ENCODE results near the gene ITGAV.

The ITGAV gene

DNA sequence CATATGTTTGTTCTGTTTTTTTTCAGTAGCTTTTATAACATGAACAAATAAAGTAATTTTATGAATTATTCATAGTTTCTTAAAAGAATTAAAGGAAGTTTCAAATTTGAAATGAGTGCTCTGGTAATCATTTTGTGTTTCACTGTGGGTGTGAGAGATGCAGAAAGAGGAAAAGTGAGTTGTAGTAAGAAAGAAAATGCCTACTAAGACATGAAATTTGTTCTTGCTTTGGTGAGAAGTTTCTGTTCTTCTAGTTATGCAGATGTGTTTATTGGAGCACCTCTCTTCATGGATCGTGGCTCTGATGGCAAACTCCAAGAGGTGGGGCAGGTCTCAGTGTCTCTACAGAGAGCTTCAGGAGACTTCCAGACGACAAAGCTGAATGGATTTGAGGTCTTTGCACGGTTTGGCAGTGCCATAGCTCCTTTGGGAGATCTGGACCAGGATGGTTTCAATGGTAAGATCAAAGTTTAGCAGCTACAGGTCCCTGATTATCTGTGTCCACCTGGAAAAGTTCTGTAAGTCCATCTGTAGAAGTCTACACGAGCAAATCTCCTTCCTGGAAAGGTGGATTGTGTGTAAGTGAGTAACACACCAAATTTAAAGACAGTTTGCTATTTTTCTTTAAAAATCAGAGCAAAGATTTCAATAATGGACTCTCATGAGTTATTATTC, 51.4 kb downstream of the ITGAV start:
- H3K9me3 ChIP-seq (ENCODE audit: insufficient read depth, low read length), result no peaks in the 10 kb centered on the region
- DNase-seq (ENCODE audit: low read depth, low spot score), result no peak
- TF ChIP-seq YY1 (IDR thresholded peaks at IDR 0.05; ENCODE audit: insufficient read depth, insufficient read length) (no peak), ZNF274 (IDR thresholded peaks at IDR 0.05; ENCODE audit: low read depth, low read length) (no peak), SUZ12 (IDR thresholded peaks at IDR 0.05; ENCODE audit: extremely low read depth, insufficient read depth, insufficient read length) (no peak)
- H3K4me1 ChIP-seq (ENCODE audit: insufficient read depth, insufficient read length), result no peaks in the 10 kb centered on the region
- H3K27me3 ChIP-seq (ENCODE audit: insufficient read depth, insufficient read length), result no peaks in the 10 kb centered on the region
- no peak overlapping the region for H3K4me3 ChIP-seq (ENCODE audit: insufficient read length, low read depth)
- H3K9ac ChIP-seq (ENCODE audit: insufficient read length, low read depth), result no peak overlapping the region
- H3K36me3 ChIP-seq (ENCODE audit: insufficient read depth, insufficient read length, low read length), result peaks cover 72% of the 10 kb centered on the region

- Histone ChIP-seq H3K9ac (ENCODE audit: insufficient read length, low read depth) (no peak overlapping the region), H3K27me3 (ENCODE audit: insufficient read depth, insufficient read length) (no peaks in the 10 kb centered on the region), H3K36me3 (ENCODE audit: insufficient read depth, insufficient read length, low read length) (peaks cover 75% of the 10 kb centered on the region), H3K4me1 (ENCODE audit: insufficient read depth, insufficient read length) (no peaks in the 10 kb centered on the region), H3K4me3 (ENCODE audit: insufficient read length, low read depth) (no peak overlapping the region), H3K9me3 (ENCODE audit: insufficient read depth, low read length) (no peaks in the 10 kb centered on the region)
- peak; percentile 6 for DNase-seq (ENCODE audit: low read depth, low spot score)
- no peak for TF ChIP-seq SUZ12 (IDR thresholded peaks at IDR 0.05; ENCODE audit: extremely low read depth, insufficient read depth, insufficient read length)
- no peak for TF ChIP-seq ZNF274 (IDR thresholded peaks at IDR 0.05; ENCODE audit: low read depth, low read length)
- TF ChIP-seq YY1 (IDR thresholded peaks at IDR 0.05; ENCODE audit: insufficient read depth, insufficient read length), result no peak
These were observed 52.0 kb downstream of the ITGAV start for GRCh38 chr2:186641807-186642321.

DNA sequence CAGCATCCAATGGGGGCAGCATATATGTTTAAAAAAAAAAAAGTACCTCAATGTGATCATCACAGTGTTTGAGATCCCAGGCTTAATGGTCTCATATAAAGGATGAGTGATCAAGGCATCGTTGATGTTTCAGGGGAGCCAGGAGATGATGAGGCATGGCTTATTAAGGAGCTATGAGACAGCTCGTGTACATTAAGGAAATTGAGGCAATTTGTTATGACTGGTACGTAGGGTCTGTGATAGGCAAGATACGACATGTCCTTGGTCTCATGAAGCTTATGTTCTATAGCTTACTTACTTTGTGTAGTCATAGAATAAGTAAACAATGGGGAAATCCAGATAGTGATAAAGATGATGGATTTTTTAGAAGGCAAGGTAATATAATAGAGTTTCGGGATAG, 54.9 kb downstream of the ITGAV start:
- TF ChIP-seq YY1 (IDR thresholded peaks at IDR 0.05; ENCODE audit: insufficient read depth, insufficient read length), result no peak
- TF ChIP-seq SUZ12 (IDR thresholded peaks at IDR 0.05; ENCODE audit: extremely low read depth, insufficient read depth, insufficient read length), result no peak
- no peak for TF ChIP-seq ZNF274 (IDR thresholded peaks at IDR 0.05; ENCODE audit: low read depth, low read length)
- peaks cover 70% of the 10 kb centered on the region for H3K36me3 ChIP-seq (ENCODE audit: insufficient read depth, insufficient read length, low read length)
- H3K9ac ChIP-seq (ENCODE audit: insufficient read length, low read depth), result no peak overlapping the region
- H3K27me3 ChIP-seq (ENCODE audit: insufficient read depth, insufficient read length), result no peaks in the 10 kb centered on the region
- DNase-seq (ENCODE audit: low read depth, low spot score), result no peak
- H3K4me1 ChIP-seq (ENCODE audit: insufficient read depth, insufficient read length), result no peaks in the 10 kb centered on the region
- H3K9me3 ChIP-seq (ENCODE audit: insufficient read depth, low read length), result no peaks in the 10 kb centered on the region
- no peak overlapping the region for H3K4me3 ChIP-seq (ENCODE audit: insufficient read length, low read depth)

DNA sequence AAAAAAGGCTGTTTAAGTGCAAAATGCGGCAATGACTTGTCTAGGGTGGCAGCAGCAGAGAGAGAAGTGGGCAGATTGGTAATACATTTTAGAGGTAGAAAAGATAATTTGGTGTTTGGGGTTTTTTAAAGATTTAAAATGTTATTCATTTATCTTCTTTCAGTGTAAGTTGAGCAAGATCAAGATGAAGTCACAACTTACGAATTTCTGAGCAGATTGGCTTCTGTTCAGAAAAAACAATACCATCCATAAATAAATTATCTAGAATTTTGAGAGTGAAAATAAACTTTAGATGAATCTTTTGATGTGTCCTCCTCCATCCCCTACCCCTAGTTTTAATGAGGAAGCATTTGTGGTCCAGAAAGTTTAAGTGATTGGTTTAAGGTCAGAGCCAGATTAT, 56.1 kb downstream of the ITGAV start:
- Histone ChIP-seq H3K27me3 (ENCODE audit: insufficient read depth, insufficient read length) (no peaks in the 10 kb centered on the region), H3K4me1 (ENCODE audit: insufficient read depth, insufficient read length) (no peaks in the 10 kb centered on the region), H3K9me3 (ENCODE audit: insufficient read depth, low read length) (no peaks in the 10 kb centered on the region), H3K9ac (ENCODE audit: insufficient read length, low read depth) (no peak overlapping the region), H3K36me3 (ENCODE audit: insufficient read depth, insufficient read length, low read length) (peaks cover 72% of the 10 kb centered on the region), H3K4me3 (ENCODE audit: insufficient read length, low read depth) (no peak overlapping the region)
- no peak for DNase-seq (ENCODE audit: low read depth, low spot score)
- TF ChIP-seq SUZ12 (IDR thresholded peaks at IDR 0.05; ENCODE audit: extremely low read depth, insufficient read depth, insufficient read length), result no peak
- TF ChIP-seq YY1 (IDR thresholded peaks at IDR 0.05; ENCODE audit: insufficient read depth, insufficient read length), result no peak
- no peak for TF ChIP-seq ZNF274 (IDR thresholded peaks at IDR 0.05; ENCODE audit: low read depth, low read length)

GRCh38 chr2:186648130-186648529, 58.3 kb downstream of the ITGAV start:
- Histone ChIP-seq H3K4me1 (ENCODE audit: insufficient read depth, insufficient read length) (no peaks in the 10 kb centered on the region), H3K4me3 (ENCODE audit: insufficient read length, low read depth) (no peak overlapping the region), H3K9ac (ENCODE audit: insufficient read length, low read depth) (no peak overlapping the region), H3K9me3 (ENCODE audit: insufficient read depth, low read length) (no peaks in the 10 kb centered on the region), H3K27me3 (ENCODE audit: insufficient read depth, insufficient read length) (no peaks in the 10 kb centered on the region), H3K36me3 (ENCODE audit: insufficient read depth, insufficient read length, low read length) (peaks cover 68% of the 10 kb centered on the region)
- no peak for TF ChIP-seq YY1 (IDR thresholded peaks at IDR 0.05; ENCODE audit: insufficient read depth, insufficient read length)
- TF ChIP-seq SUZ12 (IDR thresholded peaks at IDR 0.05; ENCODE audit: extremely low read depth, insufficient read depth, insufficient read length), result no peak
- no peak for TF ChIP-seq ZNF274 (IDR thresholded peaks at IDR 0.05; ENCODE audit: low read depth, low read length)
- DNase-seq (ENCODE audit: low read depth, low spot score), result no peak

- H3K4me3 ChIP-seq (ENCODE audit: insufficient read length, low read depth), result no peak overlapping the region
- TF ChIP-seq ZNF274 (IDR thresholded peaks at IDR 0.05; ENCODE audit: low read depth, low read length), result no peak
- TF ChIP-seq YY1 (IDR thresholded peaks at IDR 0.05; ENCODE audit: insufficient read depth, insufficient read length), result no peak
- TF ChIP-seq SUZ12 (IDR thresholded peaks at IDR 0.05; ENCODE audit: extremely low read depth, insufficient read depth, insufficient read length), result no peak
- no peaks in the 10 kb centered on the region for H3K27me3 ChIP-seq (ENCODE audit: insufficient read depth, insufficient read length)
- H3K4me1 ChIP-seq (ENCODE audit: insufficient read depth, insufficient read length), result no peaks in the 10 kb centered on the region
- DNase-seq (ENCODE audit: low read depth, low spot score), result no peak
- H3K9me3 ChIP-seq (ENCODE audit: insufficient read depth, low read length), result no peaks in the 10 kb centered on the region
- H3K36me3 ChIP-seq (ENCODE audit: insufficient read depth, insufficient read length, low read length), result peaks cover 82% of the 10 kb centered on the region
- no peak overlapping the region for H3K9ac ChIP-seq (ENCODE audit: insufficient read length, low read depth)
These were observed 63.7 kb downstream of the ITGAV start for GRCh38 chr2:186653511-186653910.

DNA sequence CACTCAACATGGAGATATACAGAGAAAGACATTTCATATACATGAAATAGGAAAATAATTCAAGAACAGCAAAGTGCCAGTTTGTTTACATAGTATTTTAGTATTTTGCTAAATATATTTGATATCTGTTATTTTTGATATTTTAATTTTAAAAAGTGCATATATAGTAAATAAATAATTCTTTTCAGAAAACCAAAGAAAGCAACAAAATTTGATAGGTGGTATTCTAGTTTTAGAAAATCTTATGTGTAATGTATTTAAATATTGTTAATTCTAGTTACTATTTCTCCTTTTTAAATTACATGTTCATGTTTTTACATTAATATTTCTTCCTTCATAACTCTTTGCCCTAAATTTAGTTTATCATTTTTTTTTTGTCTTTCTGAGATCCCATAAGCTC, 69.5 kb downstream of the ITGAV start:
- H3K4me1 ChIP-seq (ENCODE audit: insufficient read depth, insufficient read length), result no peaks in the 10 kb centered on the region
- no peak for DNase-seq (ENCODE audit: low read depth, low spot score)
- no peak overlapping the region for H3K9ac ChIP-seq (ENCODE audit: insufficient read length, low read depth)
- H3K27me3 ChIP-seq (ENCODE audit: insufficient read depth, insufficient read length), result no peaks in the 10 kb centered on the region
- no peak overlapping the region for H3K4me3 ChIP-seq (ENCODE audit: insufficient read length, low read depth)
- no peak for TF ChIP-seq YY1 (IDR thresholded peaks at IDR 0.05; ENCODE audit: insufficient read depth, insufficient read length)
- no peak for TF ChIP-seq ZNF274 (IDR thresholded peaks at IDR 0.05; ENCODE audit: low read depth, low read length)
- TF ChIP-seq SUZ12 (IDR thresholded peaks at IDR 0.05; ENCODE audit: extremely low read depth, insufficient read depth, insufficient read length), result no peak
- peaks cover 70% of the 10 kb centered on the region for H3K36me3 ChIP-seq (ENCODE audit: insufficient read depth, insufficient read length, low read length)
- no peaks in the 10 kb centered on the region for H3K9me3 ChIP-seq (ENCODE audit: insufficient read depth, low read length)

Measured in NT2/D1 (cell line).